K562 (cell line): ENCODE data around the gene ANKS1B. TPM values are rescaled to one million over a fixed set of nuclear protein-coding genes. Genes with fewer than 3 reads are reported as not detected.

ENCODE experiments used
- CHCHD3 ChIP-seq: fragments of 250-450 bp; sonication (Bioruptor Pico); IDR thresholded peaks from 2 replicates; pipeline ENCODE4 v2.1.2; 2022; ENCODE audit warnings: mild to moderate bottlenecking
- EP300 ChIP-seq: IDR thresholded peaks from 2 replicates; pipeline ENCODE4 v1.6.1; 2012; ENCODE audit warnings: low read length, improper control_type of control experiment
- POLR2AphosphoS5 ChIP-seq: IDR thresholded peaks from 2 replicates; pipeline ENCODE4 v1.6.1; 2011; ENCODE audit warnings: mild to moderate bottlenecking, low read depth, low read length, moderate library complexity; ENCODE audit not compliant: control insufficient read depth, insufficient read depth
- POLR3G ChIP-seq: IDR thresholded peaks from 2 replicates; pipeline ENCODE4 v1.6.1; 2011; ENCODE audit not compliant: insufficient read length, insufficient replicate concordance; ENCODE audit errors: extremely low read depth
- SNIP1 ChIP-seq: fragments of 450-650 bp; IDR thresholded peaks from 2 replicates; pipeline ENCODE4 v1.7.1; 2017; ENCODE audit warnings: low read depth, mild to moderate bottlenecking
- TRIM24 ChIP-seq, 2 experiments: fragments of 450-650 bp; IDR thresholded peaks; 2 replicates each; pipeline ENCODE4 v1.6.1; 2016
- ZFP30 ChIP-seq: fragments of 250-450 bp; sonication (Bioruptor Pico); IDR thresholded peaks from 2 replicates; pipeline ENCODE4 v1.8.0; 2022; ENCODE audit warnings: moderate library complexity, mild to moderate bottlenecking, inconsistent platforms, borderline replicate concordance
- ZNF318 ChIP-seq, 2 experiments: fragments of 450-650 bp; IDR thresholded peaks; 2 replicates each; pipeline ENCODE4 v1.6.1; 2016; ENCODE audit warnings: mild to moderate bottlenecking in 2 of 2, borderline replicate concordance in 1 of 2, low read depth in 1 of 2, moderate library complexity in 1 of 2
- ZNF699 ChIP-seq: fragments of 250-450 bp; sonication (Bioruptor Pico); IDR thresholded peaks from 2 replicates; pipeline ENCODE4 v1.8.0; 2021; ENCODE audit warnings: mild to moderate bottlenecking, moderate library complexity; ENCODE audit not compliant: insufficient replicate concordance
- ZNF778 ChIP-seq: fragments of 450-650 bp; formaldehyde crosslinking; IDR thresholded peaks from 2 replicates; pipeline ENCODE4 v1.4.0; 2020; ENCODE audit warnings: mild to moderate bottlenecking, moderate library complexity
- polyA plus RNA-seq, 8 experiments: library from polyadenylated mRNA; depleted of rRNA in 4 of 8; stranded (reverse) in 5 of 8; unstranded in 3 of 8; fragments of >200 nt; fragmentation: Nextera tagmentation in 2 of 8; fragmentation: Illumina TruSeq in 1 of 8; extraction: Ambion mirVana in 2 of 8; extraction: Trizol in 1 of 8; gene quantifications; 2 replicates each; pipeline versions ENCODE4 v1.2.1 to v1.2.3, GENCODE V29; 2011 to 2014; ENCODE audit warnings: inconsistent platforms in 1 of 8, missing spikeins in 1 of 8
- total RNA-seq, 7 experiments: library from RNA; depleted of rRNA in 6 of 7; stranded (reverse); fragments of >200 nt in 6 of 7; fragmentation: Illumina TruSeq in 2 of 7; extraction: Trizol in 2 of 7; gene quantifications; 2 replicates each; pipeline versions ENCODE4 v1.2.1 to v1.2.3, GENCODE V29; 2011 to 2021; ENCODE audit warnings: low replicate concordance in 1 of 7
- TF ChIP-seq, protein P1 (sequence below): IDR thresholded peaks from 2 replicates; pipeline ENCODE4 v1.6.1; 2011; ENCODE audit warnings: borderline replicate concordance, low read depth, mild to moderate bottlenecking, moderate library complexity, low read length; ENCODE audit not compliant: insufficient read depth, poor library complexity, severe bottlenecking
- TF ChIP-seq, protein P2 (sequence below): fragments of 250-450 bp; sonication (Bioruptor Pico); IDR thresholded peaks from 2 replicates; pipeline ENCODE4 v1.8.0; 2021; ENCODE audit warnings: mild to moderate bottlenecking, moderate library complexity
- TF ChIP-seq, protein P3 (sequence below): sonication (generic); formaldehyde crosslinking; IDR thresholded peaks from 2 replicates; pipeline ENCODE4 v1.8.1; 2023; ENCODE audit warnings: mild to moderate bottlenecking, missing genetic modification reagents

The ANKS1B gene
- total and polyA plus RNA-seq, 9 of the 15 experiments (the other 6 are each of a cell fraction or from before 2014, with no cell fraction given), result 0.04 to 0.47 (median 0.28) TPM; not detected in 4

GRCh38 chr12:98771811-98772752 lies 1212.7 kb downstream of the ANKS1B start (continued):
- no peak for TF ChIP-seq ZNF318 (IDR thresholded peaks at IDR 0.05; ENCODE audit: borderline replicate concordance in 1 of 2, low read depth in 1 of 2)
- TF ChIP-seq, protein P1, sequence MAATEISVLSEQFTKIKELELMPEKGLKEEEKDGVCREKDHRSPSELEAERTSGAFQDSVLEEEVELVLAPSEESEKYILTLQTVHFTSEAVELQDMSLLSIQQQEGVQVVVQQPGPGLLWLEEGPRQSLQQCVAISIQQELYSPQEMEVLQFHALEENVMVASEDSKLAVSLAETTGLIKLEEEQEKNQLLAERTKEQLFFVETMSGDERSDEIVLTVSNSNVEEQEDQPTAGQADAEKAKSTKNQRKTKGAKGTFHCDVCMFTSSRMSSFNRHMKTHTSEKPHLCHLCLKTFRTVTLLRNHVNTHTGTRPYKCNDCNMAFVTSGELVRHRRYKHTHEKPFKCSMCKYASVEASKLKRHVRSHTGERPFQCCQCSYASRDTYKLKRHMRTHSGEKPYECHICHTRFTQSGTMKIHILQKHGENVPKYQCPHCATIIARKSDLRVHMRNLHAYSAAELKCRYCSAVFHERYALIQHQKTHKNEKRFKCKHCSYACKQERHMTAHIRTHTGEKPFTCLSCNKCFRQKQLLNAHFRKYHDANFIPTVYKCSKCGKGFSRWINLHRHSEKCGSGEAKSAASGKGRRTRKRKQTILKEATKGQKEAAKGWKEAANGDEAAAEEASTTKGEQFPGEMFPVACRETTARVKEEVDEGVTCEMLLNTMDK, result no peak
- TF ChIP-seq, protein P2, sequence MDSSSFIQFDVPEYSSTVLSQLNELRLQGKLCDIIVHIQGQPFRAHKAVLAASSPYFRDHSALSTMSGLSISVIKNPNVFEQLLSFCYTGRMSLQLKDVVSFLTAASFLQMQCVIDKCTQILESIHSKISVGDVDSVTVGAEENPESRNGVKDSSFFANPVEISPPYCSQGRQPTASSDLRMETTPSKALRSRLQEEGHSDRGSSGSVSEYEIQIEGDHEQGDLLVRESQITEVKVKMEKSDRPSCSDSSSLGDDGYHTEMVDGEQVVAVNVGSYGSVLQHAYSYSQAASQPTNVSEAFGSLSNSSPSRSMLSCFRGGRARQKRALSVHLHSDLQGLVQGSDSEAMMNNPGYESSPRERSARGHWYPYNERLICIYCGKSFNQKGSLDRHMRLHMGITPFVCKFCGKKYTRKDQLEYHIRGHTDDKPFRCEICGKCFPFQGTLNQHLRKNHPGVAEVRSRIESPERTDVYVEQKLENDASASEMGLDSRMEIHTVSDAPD, result no peak
- TF ChIP-seq EP300, result peak; percentile 39; the same call in 1 of the 2 replicates
- TF ChIP-seq TRIM24 (IDR thresholded peaks at IDR 0.05), result peak; percentile 57 to 69; a peak in 3 of 4 replicates
- TF ChIP-seq ZFP30 (CRISPR knock-in tag), result no peak
- TF ChIP-seq, protein P3, sequence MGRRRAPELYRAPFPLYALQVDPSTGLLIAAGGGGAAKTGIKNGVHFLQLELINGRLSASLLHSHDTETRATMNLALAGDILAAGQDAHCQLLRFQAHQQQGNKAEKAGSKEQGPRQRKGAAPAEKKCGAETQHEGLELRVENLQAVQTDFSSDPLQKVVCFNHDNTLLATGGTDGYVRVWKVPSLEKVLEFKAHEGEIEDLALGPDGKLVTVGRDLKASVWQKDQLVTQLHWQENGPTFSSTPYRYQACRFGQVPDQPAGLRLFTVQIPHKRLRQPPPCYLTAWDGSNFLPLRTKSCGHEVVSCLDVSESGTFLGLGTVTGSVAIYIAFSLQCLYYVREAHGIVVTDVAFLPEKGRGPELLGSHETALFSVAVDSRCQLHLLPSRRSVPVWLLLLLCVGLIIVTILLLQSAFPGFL (CRISPR knock-in tag), result no peak
- TF ChIP-seq ZNF699 (CRISPR knock-in tag), result no peak
- no peak for TF ChIP-seq SNIP1
- no peak for TF ChIP-seq ZNF778 (CRISPR knock-in tag)
- TF ChIP-seq POLR3G, result no peak
- TF ChIP-seq CHCHD3 (CRISPR knock-in tag), result no peak
- no peak for TF ChIP-seq POLR2AphosphoS5
